ENCODE results near the gene PLEKHA4.

- TF ChIP-seq REST (IDR thresholded peaks at IDR 0.05; ENCODE audit: insufficient read depth in 1 of 2, low read depth in 2 of 2, low read length in 1 of 2): no peak
- TF ChIP-seq, protein P1, sequence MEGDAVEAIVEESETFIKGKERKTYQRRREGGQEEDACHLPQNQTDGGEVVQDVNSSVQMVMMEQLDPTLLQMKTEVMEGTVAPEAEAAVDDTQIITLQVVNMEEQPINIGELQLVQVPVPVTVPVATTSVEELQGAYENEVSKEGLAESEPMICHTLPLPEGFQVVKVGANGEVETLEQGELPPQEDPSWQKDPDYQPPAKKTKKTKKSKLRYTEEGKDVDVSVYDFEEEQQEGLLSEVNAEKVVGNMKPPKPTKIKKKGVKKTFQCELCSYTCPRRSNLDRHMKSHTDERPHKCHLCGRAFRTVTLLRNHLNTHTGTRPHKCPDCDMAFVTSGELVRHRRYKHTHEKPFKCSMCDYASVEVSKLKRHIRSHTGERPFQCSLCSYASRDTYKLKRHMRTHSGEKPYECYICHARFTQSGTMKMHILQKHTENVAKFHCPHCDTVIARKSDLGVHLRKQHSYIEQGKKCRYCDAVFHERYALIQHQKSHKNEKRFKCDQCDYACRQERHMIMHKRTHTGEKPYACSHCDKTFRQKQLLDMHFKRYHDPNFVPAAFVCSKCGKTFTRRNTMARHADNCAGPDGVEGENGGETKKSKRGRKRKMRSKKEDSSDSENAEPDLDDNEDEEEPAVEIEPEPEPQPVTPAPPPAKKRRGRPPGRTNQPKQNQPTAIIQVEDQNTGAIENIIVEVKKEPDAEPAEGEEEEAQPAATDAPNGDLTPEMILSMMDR (IDR thresholded peaks at IDR 0.05): no peak
These were observed 47.3 kb upstream of the PLEKHA4 start for GRCh38 chr19:48915757-48916156.
